GM21786 (cell line): ENCODE measurements around the gene GPR108.
A peak's percentile ranks its signal among the peaks of the same experiment; 100 is the strongest.
"Not testable (repeated sequence)": the region's sequence is repeated elsewhere in the genome, so short reads cannot be mapped to it uniquely, and the experiment has no call there.

ENCODE experiments used
- ATAC-seq: cut with Tn5 transposase; IDR thresholded peaks from one replicate; pipeline ENCODE4 v1.9.1; 2021; ENCODE audit not compliant: unreplicated experiment

GPR108 gene

GRCh38 chr19:6737284-6737872 is at the start of gene GPR108:
GPR108 (minus strand) TSS chr19:6737580; CDS start chr19:6737576, 4 bp downstream.
- peak; percentile 59 for ATAC-seq

- ATAC-seq, result no peak
These were observed 41.8 kb upstream of the GPR108 start for GRCh38 chr19:6779206-6779605.

GRCh38 chr19:6778386-6778785 is 41.0 kb upstream of the GPR108 start:
- no peak for ATAC-seq

DNA sequence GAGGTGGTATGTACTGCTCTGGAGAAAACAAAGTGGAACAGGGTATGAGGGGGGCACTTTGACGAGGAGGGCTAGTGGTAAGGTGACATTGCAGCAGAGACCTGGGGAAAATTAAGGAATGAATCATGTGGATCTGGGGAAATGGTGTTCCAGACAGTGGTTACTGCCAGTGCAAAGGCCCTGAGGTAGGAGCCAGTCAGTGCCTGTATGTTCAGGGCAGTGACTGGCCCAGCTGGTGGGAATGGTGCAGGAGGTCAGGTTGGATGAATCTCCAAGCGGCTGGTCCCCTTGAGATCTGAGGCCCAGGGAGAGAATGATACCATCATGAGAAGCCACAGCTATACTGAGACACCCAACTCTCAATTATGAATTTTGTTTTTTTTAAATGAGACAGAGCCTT is 40.1 kb upstream of the GPR108 start:
- ATAC-seq, result no peak

DNA sequence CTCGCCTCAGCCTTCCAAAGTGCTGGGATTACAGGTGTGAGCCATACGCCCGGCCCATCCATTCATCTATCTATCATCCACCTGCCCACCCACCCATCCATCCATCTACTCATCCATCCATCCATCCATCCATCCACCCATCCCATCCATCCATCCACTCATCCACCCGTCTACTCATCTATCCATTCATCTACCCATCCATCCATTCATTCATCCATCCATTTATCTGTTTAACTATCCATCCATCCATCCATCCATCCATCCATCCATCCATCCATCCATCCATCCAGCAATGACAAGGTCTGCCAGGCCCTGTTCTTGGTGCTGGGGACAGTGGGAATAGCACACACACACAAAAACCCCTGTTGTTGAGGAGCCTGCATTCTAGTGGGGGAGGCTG is 39.6 kb upstream of the GPR108 start:
- no peak for ATAC-seq

GRCh38 chr19:6776045-6776444 is 38.7 kb upstream of the GPR108 start:
- not testable (repeated sequence) for ATAC-seq

- ATAC-seq, result no peak
These were observed 37.7 kb upstream of the GPR108 start for GRCh38 chr19:6774821-6775707.

DNA sequence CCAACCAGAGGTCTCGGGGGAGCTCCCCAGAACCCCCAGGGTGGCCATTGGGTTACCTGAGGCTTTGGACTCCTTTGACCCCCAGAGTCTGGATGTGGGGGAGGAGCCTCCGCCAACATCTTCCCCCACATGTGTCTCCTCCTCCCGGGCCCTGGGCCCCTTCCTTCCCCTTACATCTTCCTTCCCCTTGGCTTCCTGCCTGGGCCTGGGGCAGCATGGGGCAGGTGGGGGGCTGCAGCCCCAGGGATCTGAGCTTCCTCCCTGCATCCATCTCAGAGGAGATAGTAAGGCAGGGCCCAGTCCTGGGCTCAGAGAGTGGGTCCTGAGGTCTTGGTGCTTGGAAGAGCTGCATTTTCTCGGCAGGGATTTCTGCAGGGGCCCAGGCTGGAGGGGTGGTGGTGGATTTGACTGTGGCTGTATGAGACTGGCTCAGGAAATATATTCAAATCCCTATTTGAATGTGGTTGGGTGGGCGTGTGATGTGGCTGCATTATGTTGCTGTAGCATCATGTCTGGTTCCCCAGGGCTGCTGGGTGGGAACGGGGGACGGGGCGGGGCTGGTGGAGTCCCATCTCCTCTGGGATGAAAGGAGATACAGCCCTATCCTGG is 36.0 kb upstream of the GPR108 start:
- ATAC-seq, result no peak

GRCh38 chr19:6772866-6773322 is 35.5 kb upstream of the GPR108 start:
- no peak for ATAC-seq

DNA sequence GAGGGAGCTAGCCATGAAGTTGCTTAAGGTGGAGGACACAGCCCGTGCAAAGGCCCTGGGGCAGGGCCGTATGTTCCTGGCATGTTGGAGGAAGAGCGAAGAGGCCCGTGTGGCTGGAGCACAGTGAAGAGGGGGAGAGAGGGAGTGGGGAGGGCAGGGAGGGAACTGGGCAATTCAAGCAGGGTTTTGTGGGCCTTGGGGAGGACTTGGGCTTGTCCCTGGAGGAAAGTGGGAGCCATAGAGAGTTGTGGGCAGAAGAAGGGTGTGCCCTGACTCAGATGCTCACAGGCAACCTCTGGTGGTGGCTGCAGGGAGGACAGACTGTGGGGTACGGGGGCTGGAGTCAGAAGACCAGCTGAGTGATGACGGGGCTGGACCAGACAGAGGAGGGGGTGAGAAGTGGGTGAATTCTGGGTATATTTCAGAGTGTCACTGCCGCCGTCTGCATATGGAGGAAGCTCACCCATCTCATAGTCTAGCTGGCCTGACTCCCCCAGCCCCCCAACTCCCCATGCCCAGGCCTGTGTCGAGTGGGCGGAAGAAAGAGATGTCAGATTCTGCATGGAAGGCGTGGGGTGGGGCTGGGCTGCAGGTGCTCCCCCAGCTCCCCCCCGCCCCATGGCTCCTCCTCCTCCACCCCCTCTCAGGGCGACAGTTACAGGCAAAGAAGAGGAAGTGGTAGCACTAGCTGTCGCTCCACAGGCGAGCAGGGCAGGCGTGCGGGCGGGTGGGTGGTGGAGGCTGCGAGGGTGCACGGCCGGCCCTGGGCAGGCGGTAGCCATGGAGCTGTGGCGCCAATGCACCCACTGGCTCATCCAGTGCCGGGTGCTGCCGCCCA is 34.9 kb upstream of the GPR108 start, which contains the start of gene VAV1:
VAV1 (plus strand) TSS at position 681 of the 838 bp plus-strand sequence; CDS start at position 781, 100 bp downstream.
- no peak for ATAC-seq

GRCh38 chr19:6771648-6772027 is 34.3 kb upstream of the GPR108 start:
- ATAC-seq, result not testable (repeated sequence)

GRCh38 chr19:6769006-6769619 is 31.7 kb upstream of the GPR108 start:
- ATAC-seq, result no peak

GRCh38 chr19:6768236-6768785 is 30.9 kb upstream of the GPR108 start:
- ATAC-seq, result no peak

DNA sequence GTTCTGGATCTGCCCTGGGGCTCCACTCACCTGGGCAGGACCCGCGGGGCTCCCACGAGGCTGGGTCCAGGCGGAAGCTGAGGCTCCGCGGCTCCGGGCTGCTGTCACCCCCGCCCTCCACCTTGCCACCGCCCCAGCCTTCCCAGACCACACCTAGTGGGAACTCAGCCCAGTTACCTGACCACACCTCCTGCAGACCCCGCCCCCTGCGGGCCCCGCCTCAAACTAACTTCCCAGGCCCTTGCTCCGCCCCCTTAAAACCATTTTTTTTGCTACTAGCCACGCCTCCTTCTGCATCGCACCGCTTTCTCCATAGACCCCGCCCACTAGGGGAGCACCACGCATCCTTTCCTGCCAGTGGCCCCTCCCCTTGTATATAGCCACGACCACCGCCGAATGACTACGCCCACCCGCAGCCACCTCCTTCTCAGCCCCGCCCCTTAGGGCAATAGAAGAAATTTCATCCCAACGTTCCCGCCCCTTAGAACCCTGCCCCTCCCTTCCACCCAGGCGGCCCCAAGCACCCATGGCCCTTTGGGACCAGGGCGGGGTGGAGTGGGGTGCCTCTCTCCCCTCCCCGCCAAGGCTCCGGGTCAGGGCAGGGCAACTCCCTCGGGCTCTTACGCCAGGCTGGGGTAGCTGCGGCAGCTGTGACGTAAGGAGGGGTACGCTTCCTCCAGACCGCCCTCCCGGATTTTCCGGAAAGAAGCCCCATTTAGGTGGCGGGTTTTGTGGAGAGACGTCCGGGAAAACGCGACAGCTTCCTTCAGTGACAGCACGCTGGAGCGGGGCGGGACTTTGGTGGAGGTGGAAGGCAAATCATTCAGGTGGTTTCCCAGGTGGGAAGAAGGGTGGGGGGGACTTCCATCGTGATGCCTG is 30.2 kb upstream of the GPR108 start, which contains the start of gene SH2D3A:
SH2D3A (minus strand) TSS at position 79 of the 879 bp plus-strand sequence. CDS start 3,687 bp downstream, outside the sequence.
- ATAC-seq, result peak; percentile 68

DNA sequence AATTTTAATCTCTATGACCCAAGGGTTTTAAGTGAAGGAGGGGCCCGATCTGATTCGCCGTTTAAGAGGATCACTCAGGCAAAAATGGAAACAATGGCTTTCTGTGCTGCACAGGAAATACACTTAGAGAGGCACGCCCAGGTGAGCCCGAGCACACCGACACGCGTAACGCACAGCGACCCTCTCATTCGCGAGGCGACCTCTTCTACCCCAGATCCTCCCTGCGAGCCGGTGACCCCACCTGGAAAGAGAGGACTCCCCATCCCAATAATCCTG is 29.6 kb upstream of the GPR108 start:
- peak; percentile 11 for ATAC-seq

- no peak for ATAC-seq
These were observed 29.1 kb upstream of the GPR108 start for GRCh38 chr19:6766357-6767080.

GRCh38 chr19:6765738-6766356 is 28.5 kb upstream of the GPR108 start:
- ATAC-seq, result no peak

GRCh38 chr19:6762253-6762797 is 24.9 kb upstream of the GPR108 start:
- ATAC-seq, result not testable (repeated sequence)
